HG02852 (cell line): Measurements from ENCODE around the gene NAP1L1.

Source experiments
- ATAC-seq: cut with Tn5 transposase; IDR thresholded peaks from one replicate; pipeline ENCODE4 v1.9.1; 2021; ENCODE audit warnings: mild to moderate bottlenecking, moderate library complexity; ENCODE audit not compliant: unreplicated experiment

The NAP1L1 gene

GRCh38 chr12:76042147-76042546 lies 42.3 kb downstream of the NAP1L1 start:
- no peak for ATAC-seq

GRCh38 chr12:76041406-76041805 lies 43.1 kb downstream of the NAP1L1 start:
- no peak for ATAC-seq

DNA sequence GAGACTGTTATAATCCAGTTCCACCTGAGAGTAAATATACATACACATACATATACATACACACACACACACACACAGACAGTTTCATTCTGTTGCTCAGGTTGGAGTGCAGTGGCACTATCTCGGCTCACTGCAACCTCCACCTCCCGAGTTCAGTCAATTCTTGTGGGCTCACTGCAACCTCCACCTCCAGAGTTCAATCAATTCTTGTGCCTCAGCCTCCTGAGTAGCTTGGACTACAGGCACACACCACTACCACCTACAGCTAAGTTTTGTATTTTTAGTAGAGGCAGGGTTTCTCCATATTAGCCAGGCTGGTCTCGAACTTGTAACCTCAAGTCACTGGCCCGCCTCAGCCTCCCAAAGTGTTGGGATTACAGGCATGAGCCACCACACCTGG lies 44.0 kb downstream of the NAP1L1 start:
- no peak for ATAC-seq

GRCh38 chr12:76038176-76038575 lies 46.3 kb downstream of the NAP1L1 start:
- ATAC-seq: no peak

DNA sequence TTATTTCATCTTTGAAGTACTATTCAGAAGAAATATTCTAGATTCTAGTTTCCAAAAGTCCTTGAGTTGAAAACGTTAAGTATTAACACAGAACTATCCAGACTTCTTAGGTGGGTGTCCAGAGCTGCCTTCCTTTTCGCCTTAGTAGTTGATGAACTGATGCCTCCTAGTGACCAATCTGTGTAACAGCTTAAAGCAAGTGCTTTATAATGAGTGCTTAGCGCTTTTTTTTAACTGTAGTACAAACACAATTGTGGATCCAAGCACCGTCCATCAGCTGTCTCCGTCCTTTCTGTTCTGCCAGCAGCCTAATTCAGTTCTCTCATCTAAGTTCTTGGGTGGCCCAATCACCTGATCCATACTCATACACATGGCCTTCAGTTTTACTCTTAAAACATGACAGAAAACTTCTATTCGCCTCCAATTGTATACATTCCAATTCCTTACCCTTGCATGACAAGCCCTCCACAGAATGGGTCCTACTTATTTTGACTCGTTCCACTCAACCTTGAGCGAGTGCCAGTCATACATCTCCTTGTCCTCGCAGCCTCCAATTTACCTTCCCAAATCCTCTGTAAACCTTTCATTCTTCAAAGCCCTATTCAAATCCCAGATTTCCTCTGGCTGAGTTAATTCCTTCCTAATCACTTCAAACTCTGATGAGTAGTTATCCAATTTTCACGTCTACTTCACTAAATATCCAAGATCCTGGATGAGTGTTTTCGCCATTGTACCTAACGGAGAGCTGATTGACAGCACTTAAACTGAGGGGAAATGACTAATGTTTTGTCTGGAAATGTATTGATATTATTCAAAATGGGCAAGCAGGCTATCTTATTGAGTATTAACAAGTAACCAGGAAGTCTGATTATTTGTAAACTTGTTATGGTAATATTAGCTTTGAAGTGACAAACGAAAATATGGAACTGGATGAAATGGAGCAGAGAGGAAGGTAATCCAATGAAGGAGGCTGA lies 47.1 kb downstream of the NAP1L1 start:
- ATAC-seq: peak; percentile 59

DNA sequence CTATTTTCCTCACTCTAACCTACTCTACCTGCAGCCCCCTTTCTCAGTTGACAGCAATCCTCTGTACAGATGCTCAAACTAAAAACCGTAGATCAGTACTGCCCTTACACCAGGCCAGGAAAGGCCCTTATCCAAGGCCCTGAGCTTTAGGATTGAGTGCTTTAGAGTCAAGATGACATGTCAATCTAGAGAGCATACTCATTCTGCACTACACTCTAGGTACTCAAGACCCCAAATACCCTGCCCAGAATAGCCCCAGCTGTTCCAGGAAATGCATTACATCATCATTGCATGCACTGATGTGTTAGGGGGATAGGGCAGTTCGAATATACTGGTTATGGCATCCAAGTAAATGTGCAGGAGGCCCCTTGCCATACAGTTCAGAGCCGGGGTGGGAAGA lies 49.4 kb downstream of the NAP1L1 start:
- ATAC-seq: no peak

DNA sequence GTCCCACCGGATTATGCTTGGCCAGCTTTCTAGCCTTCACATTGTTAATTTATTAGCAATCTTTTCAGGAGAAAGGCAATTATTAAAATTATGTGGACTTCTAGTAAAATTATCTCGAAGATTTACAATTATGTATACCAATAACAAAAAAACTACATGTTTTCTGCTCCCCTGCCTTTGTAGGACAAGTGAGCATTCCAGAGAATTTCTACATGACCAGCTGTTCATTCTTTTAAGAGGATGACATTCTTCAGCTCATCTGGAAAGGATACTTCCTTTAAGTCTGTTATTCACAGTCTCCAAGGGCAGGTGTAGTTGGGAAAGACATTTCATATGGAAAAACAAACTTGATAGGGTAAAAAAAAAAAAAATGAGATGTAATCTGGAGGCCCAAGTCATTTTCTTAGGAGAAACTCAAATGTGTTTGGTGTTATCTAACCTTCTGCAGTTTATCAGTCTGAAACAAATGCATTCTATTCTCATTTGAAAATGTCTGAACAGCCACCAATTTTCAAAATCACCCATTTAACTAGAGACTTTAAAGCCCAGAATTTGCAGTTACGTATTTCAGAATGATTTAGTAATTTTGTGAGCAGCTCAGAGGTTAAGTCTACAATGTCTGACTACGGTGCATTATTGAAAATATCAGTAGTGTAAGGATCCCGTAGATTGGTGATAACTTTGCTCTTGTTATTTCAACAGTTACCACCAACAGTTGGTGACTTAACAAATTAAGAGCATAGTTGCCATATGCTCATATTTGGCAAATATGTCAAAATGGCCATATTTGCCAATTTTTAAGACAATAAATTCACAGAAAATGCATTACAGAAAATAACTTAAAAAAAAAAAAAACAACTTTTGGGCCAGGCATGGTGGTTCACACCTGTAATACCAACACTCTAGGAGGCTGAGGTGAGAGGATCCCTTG lies 51.1 kb downstream of the NAP1L1 start:
- ATAC-seq: no peak

DNA sequence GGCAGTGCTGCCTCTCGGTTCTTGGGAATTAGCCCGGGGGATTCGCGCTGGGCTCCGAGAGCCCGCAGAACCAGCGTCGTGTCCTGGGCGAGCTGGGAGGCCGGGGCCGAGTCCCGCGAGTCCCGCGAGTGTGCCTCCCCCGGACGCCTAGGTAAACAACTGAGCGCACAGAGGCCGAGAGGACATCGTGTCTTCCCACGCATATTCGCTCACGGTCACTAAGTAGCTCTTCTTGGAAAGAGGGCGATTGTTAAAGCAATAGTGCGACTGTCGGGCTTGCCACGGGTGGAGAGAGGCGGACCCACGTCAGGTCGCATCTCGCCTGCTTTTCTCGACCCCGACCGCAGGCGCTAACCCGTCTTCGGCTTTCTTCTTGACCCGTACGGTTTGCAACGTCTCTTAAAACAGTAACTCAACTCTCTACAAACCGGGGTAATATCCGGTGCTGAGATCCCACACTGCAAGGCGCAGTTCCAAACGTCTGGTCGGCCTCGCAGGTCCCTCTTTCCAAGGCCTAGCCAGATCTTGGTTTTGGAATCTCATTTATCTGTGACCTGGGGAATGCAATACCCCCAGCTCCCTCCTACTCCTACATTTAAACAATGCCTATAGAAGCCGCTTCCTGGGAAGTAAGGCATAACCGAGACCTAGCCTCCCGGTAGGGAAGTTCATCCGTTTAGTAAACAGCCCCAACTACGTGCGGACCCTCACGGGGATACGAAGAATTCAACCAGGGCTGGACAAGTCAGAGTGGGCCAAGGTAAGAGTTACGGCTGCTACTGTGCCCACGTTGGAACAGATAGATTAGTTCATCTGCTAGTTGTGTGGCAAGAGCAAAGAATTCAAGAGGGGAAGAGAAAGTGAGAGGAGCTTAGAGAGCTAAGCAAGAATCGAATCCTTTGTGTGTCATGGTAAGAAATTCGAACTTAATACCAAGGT lies 52.2 kb downstream of the NAP1L1 start:
- ATAC-seq: peak; percentile 36

GRCh38 chr12:76031414-76032042 lies 53.0 kb downstream of the NAP1L1 start, which contains the start of gene PHLDA1:
PHLDA1 (minus strand) TSS chr12:76031776.
- ATAC-seq: peak; percentile 80

DNA sequence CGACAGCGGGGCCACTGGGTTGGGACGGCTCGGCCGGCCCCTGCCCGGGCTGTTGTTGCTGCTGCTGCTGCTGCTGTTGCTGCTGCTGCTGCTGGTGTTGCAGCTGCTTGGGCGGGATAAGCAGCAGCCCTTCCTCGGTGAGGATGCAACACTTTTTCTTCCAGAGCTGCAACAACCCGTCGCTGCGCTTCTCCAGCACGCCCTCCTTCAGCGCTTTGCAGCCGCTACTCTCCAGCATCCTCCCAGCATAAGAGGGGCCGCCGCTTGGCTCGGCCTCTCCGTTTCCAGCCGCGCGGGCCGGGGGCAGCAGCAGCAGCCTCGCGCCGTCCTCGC lies 53.4 kb downstream of the NAP1L1 start:
- no peak for ATAC-seq

DNA sequence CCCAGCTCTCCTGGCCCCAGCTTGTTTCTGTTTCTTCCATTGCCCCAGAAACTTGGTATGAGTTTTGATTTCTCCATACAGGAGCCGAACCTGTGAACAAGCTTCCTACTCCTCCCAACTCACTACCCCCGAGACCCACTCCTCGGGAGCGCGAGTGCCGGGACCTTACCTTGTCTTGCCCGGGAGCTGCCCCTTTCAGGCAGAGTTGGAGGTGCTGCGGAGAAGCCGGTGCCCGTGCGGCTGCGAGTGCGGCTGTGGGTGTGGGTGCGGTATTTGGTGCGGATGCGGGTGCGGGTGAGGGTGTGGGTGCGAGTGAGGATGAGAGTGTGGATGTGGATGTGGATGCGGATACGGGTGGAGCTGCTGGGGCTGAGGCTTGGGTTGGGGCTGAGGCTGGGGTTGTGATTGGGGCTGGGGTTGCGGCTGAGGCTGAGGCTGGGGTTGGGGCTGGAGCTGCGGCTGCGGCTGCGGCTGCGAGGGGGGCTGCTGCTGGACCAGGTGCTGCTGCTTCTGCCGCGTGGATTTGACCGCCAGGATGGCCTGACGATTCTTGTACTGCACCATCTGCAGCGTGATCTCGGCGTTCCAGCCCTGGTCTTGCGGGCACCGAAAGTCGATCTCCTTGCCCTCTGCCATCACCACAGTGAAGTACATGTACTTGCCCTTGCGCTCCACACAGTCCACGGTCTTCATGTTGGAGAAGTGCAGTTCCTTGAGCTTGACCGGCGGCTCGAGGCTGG lies 54.0 kb downstream of the NAP1L1 start:
- ATAC-seq: no peak

DNA sequence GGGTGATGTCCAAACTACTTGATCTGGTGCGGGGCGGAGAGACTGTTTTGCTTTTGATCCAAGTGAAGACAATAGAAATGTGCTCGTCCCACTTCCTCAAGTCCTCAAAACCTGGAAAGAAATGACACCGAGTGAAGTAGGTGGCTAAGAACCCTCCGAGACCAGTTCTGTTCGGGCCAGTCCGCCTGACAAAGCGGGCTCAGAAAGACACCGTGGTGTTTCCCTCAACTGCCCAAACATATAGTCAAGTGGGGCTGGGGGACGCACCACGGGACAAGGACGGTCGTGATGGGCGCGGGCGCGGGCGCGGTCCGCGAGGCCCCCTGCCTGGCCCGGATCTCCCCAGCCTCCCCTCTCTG lies 54.5 kb downstream of the NAP1L1 start:
- ATAC-seq: no peak

DNA sequence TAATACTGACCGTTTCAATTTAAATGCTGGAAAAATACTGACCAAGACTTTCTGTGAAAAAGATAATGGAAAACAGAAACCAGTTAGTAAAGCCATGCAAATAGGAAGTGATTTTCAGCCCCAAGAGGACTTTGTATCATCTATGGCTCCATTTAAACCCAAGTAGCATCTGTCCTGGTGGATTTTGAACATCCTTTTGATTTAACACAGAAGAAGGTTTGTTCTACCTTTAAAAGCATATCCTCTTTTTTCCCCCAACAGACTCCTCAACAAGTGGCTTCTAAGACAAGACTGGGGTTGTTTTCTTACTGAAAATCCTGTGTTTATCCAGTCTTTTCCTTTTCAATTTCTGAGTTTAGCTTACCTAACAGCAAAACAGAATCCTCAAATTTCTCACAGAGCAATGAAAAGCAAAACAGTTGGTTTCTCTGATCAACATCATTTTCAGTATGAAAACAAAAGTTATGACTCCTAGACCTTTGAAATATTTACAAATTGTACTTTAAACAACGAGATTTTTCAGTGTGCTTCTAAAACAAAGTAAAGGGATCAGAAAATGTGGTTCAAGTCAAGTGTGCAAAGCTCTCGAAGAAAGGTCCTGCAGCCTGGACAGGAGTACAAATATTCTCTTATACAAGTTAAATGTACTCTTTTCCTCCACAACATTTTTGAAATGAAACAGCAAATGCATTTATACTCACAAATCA lies 55.8 kb downstream of the NAP1L1 start:
- no peak for ATAC-seq

GRCh38 chr12:76026643-76027063 lies 57.8 kb downstream of the NAP1L1 start:
- ATAC-seq: no peak

DNA sequence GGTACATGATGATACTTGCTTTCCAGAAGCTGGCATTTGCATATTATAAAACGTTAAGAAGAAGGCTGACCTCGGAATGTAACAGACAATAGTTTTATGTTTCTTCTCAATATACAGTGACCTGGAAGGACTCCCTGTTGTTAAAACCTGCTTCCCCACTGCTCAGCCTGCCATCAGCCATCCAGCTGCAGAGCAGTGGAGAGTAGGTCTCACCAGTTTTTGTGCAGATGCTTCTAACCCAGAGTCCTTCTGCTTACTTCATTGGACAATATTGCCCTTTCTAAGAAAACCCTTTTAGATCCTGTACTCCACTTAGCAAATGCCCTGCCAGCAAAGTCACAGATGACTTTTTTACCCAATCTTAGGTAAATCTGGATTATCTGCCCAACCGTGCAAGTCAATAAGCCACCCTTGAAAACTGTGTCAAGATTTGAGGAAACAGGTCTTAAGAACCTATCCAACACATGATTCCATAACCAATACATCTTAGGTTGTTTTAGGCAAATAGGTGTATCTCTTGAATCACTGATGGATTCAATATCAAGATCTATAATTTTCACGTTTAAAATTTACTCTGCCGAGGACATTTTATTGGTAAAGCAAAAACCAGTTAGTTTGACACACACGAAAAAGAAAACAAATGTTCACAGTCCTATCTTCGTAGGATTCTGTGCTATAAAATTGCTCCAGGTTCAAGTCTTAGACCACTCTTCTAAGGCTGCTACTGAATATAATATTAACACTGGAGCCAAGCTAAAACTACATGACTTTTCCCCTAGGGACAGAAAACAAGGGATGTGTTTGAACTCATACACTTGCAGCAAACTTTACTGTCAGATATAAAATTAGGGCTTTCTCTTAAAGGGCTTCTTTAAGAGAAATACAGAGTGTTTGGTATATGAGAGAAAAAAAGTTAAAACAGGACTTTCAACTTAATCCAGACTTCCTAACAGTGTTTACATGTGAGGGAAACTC lies 58.6 kb downstream of the NAP1L1 start:
- no peak for ATAC-seq

DNA sequence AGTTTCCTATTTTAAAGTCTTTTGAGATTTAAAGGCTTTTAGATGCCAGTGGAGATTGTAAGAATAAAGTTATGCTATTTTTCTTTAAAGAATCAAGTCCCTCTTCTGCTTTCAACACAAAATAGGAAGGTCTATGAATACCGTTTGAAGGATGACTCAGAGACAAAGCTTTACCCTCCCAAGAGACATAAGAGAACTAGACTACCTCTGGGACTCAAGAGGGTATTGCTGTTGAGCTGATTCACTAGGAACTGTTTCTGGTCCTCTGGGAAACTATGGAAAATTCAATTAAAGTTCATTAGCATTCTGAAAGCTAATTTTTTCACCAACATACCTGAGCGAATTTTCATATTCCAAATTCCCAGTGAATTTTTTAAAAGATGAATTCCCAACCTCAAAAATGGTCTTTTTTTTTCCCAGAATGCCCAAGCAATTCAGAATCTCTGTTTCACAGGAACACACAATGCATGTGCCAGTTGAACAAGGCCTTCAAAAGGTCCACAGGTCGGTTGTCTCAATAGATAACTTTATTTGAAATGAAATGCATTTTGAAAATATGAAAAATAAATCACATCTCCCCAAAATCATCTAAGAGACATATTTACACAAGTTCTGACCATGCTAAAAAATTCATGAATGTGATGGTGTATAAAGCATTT lies 59.4 kb downstream of the NAP1L1 start:
- ATAC-seq: no peak

- no peak for ATAC-seq
Measured at GRCh38 chr12:76024102-76024781, 60.2 kb downstream of the NAP1L1 start.
